Lower lobe of right lung (tissue), 2 donors: ENCODE results near the gene STK32A. TPM values are rescaled to one million over a fixed set of nuclear protein-coding genes. Genes with fewer than 3 reads are reported as not detected.

Experiments used
- ATAC-seq, 2 donors: fragments of 200-7000 bp; cut with Tn5 transposase; one replicate each; pipeline ENCODE4 v1.9.1; 2020 to 2022; ENCODE audit warnings: mild to moderate bottlenecking in 2 of 2, moderate library complexity in 2 of 2
- DNase-seq: peaks from one replicate; pipeline ENCODE4 v3.0.0-alpha.2; 2020
- H3K27ac ChIP-seq: fragments of 200-600 bp; one replicate; pipeline ENCODE4 v1.8.0; 2022
- H3K27me3 ChIP-seq: fragments of 200-600 bp; one replicate; pipeline ENCODE4 v1.8.0; 2022; ENCODE audit warnings: low read depth
- H3K36me3 ChIP-seq: fragments of 200-600 bp; one replicate; pipeline ENCODE4 v1.8.0; 2022; ENCODE audit warnings: mild to moderate bottlenecking
- H3K4me1 ChIP-seq: fragments of 200-600 bp; one replicate; pipeline ENCODE4 v1.8.0; 2022
- H3K4me3 ChIP-seq: fragments of 200-600 bp; one replicate; pipeline ENCODE4 v1.8.0; 2022; ENCODE audit warnings: mild to moderate bottlenecking
- H3K9me3 ChIP-seq: fragments of 200-600 bp; one replicate; pipeline ENCODE4 v1.8.0; 2022
- intact Hi-C: fragments of 100-400 bp; cut with DNase I; formaldehyde crosslinking; loops from one replicate; pipeline ENCODE4 v1.11.0; 2022
- total RNA-seq: library from RNA; stranded (reverse); fragmentation: NEBNext Ultra II Directional; extraction: Animal tissue kit (Norgen Biotek cat#: 25700); gene quantifications from one replicate; pipeline ENCODE4 v1.2.1, GENCODE V29; 2021
- TF ChIP-seq, protein P1 (sequence below): fragments of 200-600 bp; IDR thresholded peaks from one replicate; pipeline ENCODE4 v1.8.0; 2022; ENCODE audit warnings: antibody characterized with exemption, mild to moderate bottlenecking
- donor health status: DM: no; HTN: yes; CAD: no; lungs with severe emphysema.

The STK32A gene
- total RNA-seq, 1 donor from 2014 or later = 2.9 TPM

DNA sequence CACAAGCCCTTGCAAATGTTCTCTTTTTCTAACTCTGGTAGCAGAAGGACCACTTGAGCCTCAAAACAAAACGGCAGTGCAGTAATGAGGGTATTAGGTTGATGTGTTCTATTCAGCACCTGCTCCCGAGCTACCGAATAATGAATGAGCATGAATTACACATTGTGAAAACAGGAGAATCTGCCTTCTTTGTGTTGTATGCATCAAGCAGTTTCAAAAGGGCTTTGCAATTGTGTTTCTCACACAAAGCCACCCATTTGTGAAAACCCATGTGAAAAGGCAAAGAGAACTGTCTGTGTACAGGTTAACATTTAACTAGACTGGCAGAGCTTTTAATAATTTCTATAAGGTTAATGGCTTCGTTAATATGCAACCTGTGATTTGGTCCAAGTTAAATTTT, 97.8 kb downstream of the STK32A start:
- Histone ChIP-seq H3K27ac (no peak overlapping the region), H3K4me3 (no peak overlapping the region), H3K4me1 (no peaks in the 10 kb centered on the region), H3K27me3 (no peaks in the 10 kb centered on the region), H3K9me3 (no peaks in the 10 kb centered on the region), H3K36me3 (no peaks in the 10 kb centered on the region)
- DNase-seq (no peak), ATAC-seq (no peak)
- intact Hi-C loops = no loop called here
- TF ChIP-seq, protein P1, sequence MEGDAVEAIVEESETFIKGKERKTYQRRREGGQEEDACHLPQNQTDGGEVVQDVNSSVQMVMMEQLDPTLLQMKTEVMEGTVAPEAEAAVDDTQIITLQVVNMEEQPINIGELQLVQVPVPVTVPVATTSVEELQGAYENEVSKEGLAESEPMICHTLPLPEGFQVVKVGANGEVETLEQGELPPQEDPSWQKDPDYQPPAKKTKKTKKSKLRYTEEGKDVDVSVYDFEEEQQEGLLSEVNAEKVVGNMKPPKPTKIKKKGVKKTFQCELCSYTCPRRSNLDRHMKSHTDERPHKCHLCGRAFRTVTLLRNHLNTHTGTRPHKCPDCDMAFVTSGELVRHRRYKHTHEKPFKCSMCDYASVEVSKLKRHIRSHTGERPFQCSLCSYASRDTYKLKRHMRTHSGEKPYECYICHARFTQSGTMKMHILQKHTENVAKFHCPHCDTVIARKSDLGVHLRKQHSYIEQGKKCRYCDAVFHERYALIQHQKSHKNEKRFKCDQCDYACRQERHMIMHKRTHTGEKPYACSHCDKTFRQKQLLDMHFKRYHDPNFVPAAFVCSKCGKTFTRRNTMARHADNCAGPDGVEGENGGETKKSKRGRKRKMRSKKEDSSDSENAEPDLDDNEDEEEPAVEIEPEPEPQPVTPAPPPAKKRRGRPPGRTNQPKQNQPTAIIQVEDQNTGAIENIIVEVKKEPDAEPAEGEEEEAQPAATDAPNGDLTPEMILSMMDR = no peak

DNA sequence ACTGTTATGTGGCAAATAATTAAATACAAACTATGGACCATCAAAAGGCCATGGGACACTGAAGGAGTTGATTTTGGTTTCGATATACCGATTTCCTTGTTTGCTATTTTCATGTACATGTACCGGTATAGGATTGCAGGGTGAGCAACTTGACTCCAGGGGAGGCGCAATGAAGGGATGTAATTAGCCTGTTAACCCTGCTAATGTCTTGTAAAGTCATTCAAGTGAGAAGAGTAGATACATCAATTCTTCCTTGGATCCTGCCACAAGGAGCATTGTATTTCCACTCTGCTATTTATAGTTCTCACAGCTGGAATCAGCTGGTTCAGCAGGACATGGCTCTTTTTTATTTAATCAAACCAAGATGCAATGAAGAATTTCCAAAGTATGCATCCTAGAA, 102.0 kb downstream of the STK32A start:
- Histone ChIP-seq H3K4me3 (no peak overlapping the region), H3K27ac (no peak overlapping the region), H3K36me3 (no peaks in the 10 kb centered on the region), H3K4me1 (no peaks in the 10 kb centered on the region), H3K27me3 (no peaks in the 10 kb centered on the region), H3K9me3 (no peaks in the 10 kb centered on the region)
- ATAC-seq = no peak
- intact Hi-C loops = no loop called here
- no peak for DNase-seq
- TF ChIP-seq, protein P1 = no peak

DNA sequence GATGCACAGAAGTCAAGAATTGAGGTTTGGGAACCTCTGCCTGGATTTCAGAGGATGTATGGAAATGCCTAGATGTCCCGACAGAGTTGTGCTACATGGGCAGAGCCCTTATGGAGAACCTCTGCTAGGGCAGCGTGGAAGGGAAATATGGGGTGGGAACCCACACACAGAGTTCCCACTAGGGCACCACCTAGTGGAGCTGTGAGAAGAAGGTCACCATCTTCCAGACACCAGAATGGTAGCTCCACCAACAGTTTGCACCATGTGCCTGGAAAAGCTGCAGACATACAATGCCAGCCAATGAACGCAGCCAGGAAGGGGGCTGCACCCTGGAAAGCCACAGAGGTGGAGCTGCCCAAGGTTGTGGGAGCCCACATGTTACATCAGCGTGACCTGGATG, 104.5 kb downstream of the STK32A start:
- H3K4me1 ChIP-seq = no peaks in the 10 kb centered on the region
- H3K4me3 ChIP-seq = no peak overlapping the region
- H3K9me3 ChIP-seq = no peaks in the 10 kb centered on the region
- H3K27ac ChIP-seq = no peak overlapping the region
- no peaks in the 10 kb centered on the region for H3K36me3 ChIP-seq
- ATAC-seq (no peak), DNase-seq (no peak)
- H3K27me3 ChIP-seq = no peaks in the 10 kb centered on the region
- intact Hi-C loops = no loop called here
- TF ChIP-seq, protein P1 = no peak

DNA sequence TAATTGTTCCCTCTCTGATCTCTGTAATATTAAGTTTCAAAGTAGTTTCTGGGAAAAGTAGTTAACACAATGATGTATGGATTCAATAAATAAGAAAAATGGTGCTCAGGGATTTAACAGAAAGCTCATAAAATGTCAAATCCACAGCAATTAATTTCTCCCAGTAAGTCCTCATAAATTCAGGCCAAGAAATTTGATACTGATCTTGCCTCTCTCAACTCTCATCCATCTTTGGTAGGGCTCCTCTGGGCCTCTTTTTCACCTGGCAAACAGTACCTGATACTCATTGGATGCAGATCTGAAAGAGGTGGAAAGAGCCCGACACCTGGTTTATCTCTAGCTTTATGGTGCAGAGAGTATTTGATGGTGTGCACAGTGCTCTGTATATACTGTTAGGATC, 106.1 kb downstream of the STK32A start:
- no peaks in the 10 kb centered on the region for H3K36me3 ChIP-seq
- H3K27ac ChIP-seq = no peak overlapping the region
- DNase-seq (no peak), ATAC-seq (no peak)
- H3K4me3 ChIP-seq = no peak overlapping the region
- H3K4me1 ChIP-seq = no peaks in the 10 kb centered on the region
- intact Hi-C loops = no loop called here
- H3K9me3 ChIP-seq = no peaks in the 10 kb centered on the region
- TF ChIP-seq, protein P1 = no peak
- H3K27me3 ChIP-seq = no peaks in the 10 kb centered on the region

DNA sequence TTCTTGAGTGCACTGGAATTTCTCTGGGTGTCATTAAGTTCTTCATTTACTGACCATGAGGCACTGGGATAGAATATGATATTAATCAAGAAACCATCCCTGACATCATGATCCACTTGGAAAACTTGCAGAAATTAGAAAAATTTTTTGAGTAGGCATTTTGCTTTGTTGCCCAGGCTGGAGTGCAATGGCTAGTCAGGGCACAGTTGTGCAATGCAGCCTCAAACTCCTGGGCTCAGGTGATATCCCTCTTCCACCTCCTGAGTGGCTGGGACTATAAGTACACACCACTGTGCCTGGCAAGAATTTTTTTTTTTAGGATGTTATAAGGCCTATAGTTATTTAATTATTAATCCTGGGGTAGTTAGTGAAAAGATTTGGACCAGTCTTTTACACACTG, 106.5 kb downstream of the STK32A start:
- H3K27ac ChIP-seq = no peak overlapping the region
- ATAC-seq (peak in 1 of 2 donors; percentile 42), DNase-seq (no peak)
- intact Hi-C loops = no loop called here
- no peaks in the 10 kb centered on the region for H3K27me3 ChIP-seq
- no peaks in the 10 kb centered on the region for H3K9me3 ChIP-seq
- H3K36me3 ChIP-seq = no peaks in the 10 kb centered on the region
- H3K4me1 ChIP-seq = no peaks in the 10 kb centered on the region
- no peak overlapping the region for H3K4me3 ChIP-seq
- TF ChIP-seq, protein P1 = no peak

DNA sequence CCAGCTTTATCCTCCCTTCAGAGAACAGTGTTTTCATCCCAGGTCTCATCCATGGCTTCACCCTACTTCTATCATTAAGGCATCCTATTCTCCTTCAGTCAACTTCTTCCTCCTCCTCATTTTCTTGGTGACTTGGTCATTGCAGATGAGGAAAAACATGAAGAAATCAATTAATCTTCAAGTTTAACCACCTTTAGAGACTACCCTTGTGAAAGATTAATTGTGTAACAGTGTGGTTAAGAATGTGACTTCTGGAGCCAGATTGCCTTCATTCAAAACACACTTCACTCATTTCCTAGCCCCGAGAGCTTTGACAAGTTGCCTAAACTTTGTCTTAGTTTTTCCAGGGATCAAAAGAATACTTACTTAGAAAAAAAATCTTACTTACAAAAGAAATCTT, 110.0 kb downstream of the STK32A start:
- Histone ChIP-seq H3K9me3 (no peaks in the 10 kb centered on the region), H3K27me3 (no peaks in the 10 kb centered on the region), H3K4me1 (no peaks in the 10 kb centered on the region), H3K4me3 (no peak overlapping the region), H3K27ac (no peak overlapping the region), H3K36me3 (no peaks in the 10 kb centered on the region)
- no peak for DNase-seq
- intact Hi-C loops = no loop called here
- peak in 1 of 2 donors; percentile 26 for ATAC-seq
- TF ChIP-seq, protein P1 = no peak
